ENCODE results near the gene LMF1.

- TF ChIP-seq CTCF (IDR thresholded peaks at IDR 0.05 in 4 of 5, conservative IDR thresholded peaks at IDR 0.05 in 1 of 5) (no peak), POLR2A (IDR thresholded peaks at IDR 0.05) (no peak)
Measured at GRCh38 chr16:856101-856500, 114.7 kb downstream of the LMF1 start.
